ENCODE results near the gene ACOT12.

ACOT12 gene

DNA sequence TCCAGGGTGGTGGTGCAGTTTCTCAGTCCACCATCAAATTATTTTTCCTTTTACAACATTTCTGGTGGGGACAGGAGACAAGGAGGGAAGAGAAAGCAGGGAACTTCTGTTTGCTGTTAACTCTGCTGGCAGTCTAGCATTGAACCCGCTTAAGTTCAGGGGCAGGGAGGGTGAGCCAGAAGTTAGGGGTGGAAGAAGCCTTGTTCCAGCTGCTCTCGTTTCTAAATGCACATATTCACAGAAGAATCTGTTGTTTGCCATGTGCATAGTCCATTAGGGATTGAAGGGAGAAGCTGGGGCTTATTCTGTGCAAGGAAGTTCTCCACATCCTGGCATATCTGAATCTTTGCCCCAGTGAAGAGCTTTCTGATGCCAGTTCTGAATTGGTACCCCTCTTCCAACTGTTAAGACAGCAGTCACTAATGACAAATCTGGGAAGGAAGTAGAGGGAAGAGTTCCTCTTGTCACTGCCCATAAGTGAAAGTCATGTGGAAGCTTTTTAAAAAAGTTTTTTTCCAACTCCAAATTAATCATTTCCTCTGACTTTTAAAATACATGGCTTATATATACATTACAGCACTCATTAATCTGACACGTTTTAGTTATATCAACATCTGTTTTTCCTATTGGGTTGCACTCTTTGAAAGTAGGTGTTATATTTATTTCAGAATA lies 32.6 kb upstream of the ACOT12 start:
- no peak for DNase-seq (ENCODE audit: low read depth)

GRCh38 chr5:81425569-81425968 lies 31.6 kb upstream of the ACOT12 start:
- no peak overlapping the region for H3K4me3 ChIP-seq (ENCODE audit: low read length)
- TF ChIP-seq, protein P1, sequence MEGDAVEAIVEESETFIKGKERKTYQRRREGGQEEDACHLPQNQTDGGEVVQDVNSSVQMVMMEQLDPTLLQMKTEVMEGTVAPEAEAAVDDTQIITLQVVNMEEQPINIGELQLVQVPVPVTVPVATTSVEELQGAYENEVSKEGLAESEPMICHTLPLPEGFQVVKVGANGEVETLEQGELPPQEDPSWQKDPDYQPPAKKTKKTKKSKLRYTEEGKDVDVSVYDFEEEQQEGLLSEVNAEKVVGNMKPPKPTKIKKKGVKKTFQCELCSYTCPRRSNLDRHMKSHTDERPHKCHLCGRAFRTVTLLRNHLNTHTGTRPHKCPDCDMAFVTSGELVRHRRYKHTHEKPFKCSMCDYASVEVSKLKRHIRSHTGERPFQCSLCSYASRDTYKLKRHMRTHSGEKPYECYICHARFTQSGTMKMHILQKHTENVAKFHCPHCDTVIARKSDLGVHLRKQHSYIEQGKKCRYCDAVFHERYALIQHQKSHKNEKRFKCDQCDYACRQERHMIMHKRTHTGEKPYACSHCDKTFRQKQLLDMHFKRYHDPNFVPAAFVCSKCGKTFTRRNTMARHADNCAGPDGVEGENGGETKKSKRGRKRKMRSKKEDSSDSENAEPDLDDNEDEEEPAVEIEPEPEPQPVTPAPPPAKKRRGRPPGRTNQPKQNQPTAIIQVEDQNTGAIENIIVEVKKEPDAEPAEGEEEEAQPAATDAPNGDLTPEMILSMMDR (conservative IDR thresholded peaks at IDR 0.05; ENCODE audit: low read length) = peak; percentile 63
- DNase-seq (ENCODE audit: low read depth) = peak; percentile 57

More for the DNA sequence above, 32.6 kb upstream of the ACOT12 start:
- no peak overlapping the region for H3K4me3 ChIP-seq (ENCODE audit: low read length)
- TF ChIP-seq, protein P1 (conservative IDR thresholded peaks at IDR 0.05; ENCODE audit: low read length) = no peak

DNA sequence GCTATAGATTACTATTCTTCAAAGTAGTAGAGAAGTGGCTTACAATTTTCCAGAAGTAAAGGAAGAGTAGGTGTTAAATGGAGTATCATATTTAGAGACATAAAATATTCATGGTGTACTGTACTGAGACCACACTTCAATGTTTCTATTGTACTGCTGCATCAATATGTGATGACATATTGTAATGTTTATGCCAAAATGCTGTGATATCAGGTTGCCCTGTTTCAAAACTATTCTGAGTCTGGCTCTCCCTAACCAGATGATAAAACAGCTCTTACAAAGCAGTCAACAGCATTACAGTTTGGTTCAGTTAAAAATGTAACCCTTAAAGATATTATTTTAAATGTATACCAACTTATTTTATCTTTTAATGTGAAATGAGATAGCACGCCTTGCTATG lies 30.8 kb upstream of the ACOT12 start:
- TF ChIP-seq, protein P1 (conservative IDR thresholded peaks at IDR 0.05; ENCODE audit: low read length) = no peak
- H3K4me3 ChIP-seq (ENCODE audit: low read length) = no peak overlapping the region
- DNase-seq (ENCODE audit: low read depth) = no peak

DNA sequence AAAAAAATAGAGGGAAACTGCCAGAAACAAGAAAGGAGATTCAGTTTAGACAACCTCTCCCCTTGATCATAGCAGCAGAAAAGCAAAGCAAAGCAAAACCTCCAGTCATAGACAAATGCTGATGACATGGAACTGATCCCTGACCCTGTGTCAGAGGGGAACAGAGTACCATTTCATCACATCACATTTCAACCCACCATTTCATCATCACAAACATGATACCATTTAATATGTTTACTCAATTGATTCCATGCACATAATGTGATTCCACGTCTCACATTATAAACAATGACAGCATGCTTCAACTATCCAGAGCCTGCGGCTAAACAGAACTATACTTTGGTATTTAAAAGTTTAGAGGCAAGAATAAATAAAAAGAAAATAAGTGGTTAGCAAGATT lies 28.7 kb upstream of the ACOT12 start:
- no peak overlapping the region for H3K4me3 ChIP-seq (ENCODE audit: low read length)
- DNase-seq (ENCODE audit: low read depth) = peak; percentile 60
- TF ChIP-seq, protein P1 (conservative IDR thresholded peaks at IDR 0.05; ENCODE audit: low read length) = no peak

GRCh38 chr5:81420039-81420667 lies 26.2 kb upstream of the ACOT12 start:
- peak; percentile 86 for DNase-seq (ENCODE audit: low read depth)
- TF ChIP-seq, protein P1 (conservative IDR thresholded peaks at IDR 0.05; ENCODE audit: low read length) = no peak
- H3K4me3 ChIP-seq (ENCODE audit: low read length) = no peak overlapping the region

GRCh38 chr5:81418606-81419005 lies 24.7 kb upstream of the ACOT12 start:
- DNase-seq (ENCODE audit: low read depth) = no peak
- H3K4me3 ChIP-seq (ENCODE audit: low read length) = no peak overlapping the region
- TF ChIP-seq, protein P1 (conservative IDR thresholded peaks at IDR 0.05; ENCODE audit: low read length) = no peak

DNA sequence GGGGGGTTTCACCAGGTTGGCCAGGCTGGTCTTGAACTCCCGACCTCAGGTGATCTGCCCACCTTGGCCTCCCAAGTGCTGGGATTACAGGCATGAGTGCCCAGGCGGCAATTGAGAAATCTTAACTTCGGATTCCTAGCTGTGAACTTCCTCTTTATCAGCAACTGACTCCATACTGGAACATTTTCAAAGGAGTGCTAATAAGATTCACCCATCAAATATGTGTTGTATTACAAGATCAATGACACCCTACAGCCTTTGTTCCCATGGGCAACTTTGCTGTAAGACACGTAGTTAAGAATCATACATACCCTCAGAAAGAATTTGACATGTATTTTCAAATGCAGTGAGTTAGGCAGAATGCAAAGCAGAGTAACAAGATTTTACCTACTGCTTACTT lies 23.1 kb upstream of the ACOT12 start:
- no peak overlapping the region for H3K4me3 ChIP-seq (ENCODE audit: low read length)
- TF ChIP-seq, protein P1 (conservative IDR thresholded peaks at IDR 0.05; ENCODE audit: low read length) = no peak

More for the DNA sequence above, 23.1 kb upstream of the ACOT12 start:
- no peak for DNase-seq (ENCODE audit: low read depth)

Measured in AG10803 (cell line).